Daoy (cell line): ENCODE results near the gene KIF20A. TPM values are rescaled to one million over a fixed set of nuclear protein-coding genes. Genes with fewer than 3 reads are reported as not detected.
"Not testable (repeated sequence)": the region's sequence is repeated elsewhere in the genome, so short reads cannot be mapped to it uniquely, and the experiment has no call there.

Experiments used
- DNase-seq: peaks from one replicate; pipeline ENCODE4 v3.0.0-alpha.2; 2015; ENCODE audit warnings: low read depth
- total RNA-seq: library from RNA; depleted of rRNA; stranded (reverse); fragments of >200 nt; shearing (Covaris generic); gene quantifications from 2 replicates; pipeline ENCODE4 v1.2.3, GENCODE V29; 2014; rRNA removed

Gene KIF20A
- 105 and 106 TPM in 2 replicates for total RNA-seq

- peak; percentile 99 for DNase-seq
Observed at GRCh38 chr5:138178516-138179276, at the start of gene KIF20A, which contains the start of gene BRD8. TSS of gene KIF20A (plus strand) at chr5:138179112. CDS start at chr5:138179681, 569 bp downstream. TSS of gene BRD8 (minus strand) at chr5:138178630. CDS start at chr5:138178614, 16 bp downstream.

- DNase-seq = no peak
Observed at GRCh38 chr5:138129347-138129746, 49.6 kb upstream of the KIF20A start.

GRCh38 chr5:138132543-138132942, 46.4 kb upstream of the KIF20A start:
- DNase-seq = no peak

GRCh38 chr5:138138949-138139780, 39.7 kb upstream of the KIF20A start, which contains the start of gene NME5:
TSS of gene NME5 (minus strand) at chr5:138139428. CDS start at chr5:138138780, 648 bp downstream.
- no peak for DNase-seq

GRCh38 chr5:138139781-138140090, 39.2 kb upstream of the KIF20A start:
- no peak for DNase-seq

GRCh38 chr5:138140268-138140667, 38.6 kb upstream of the KIF20A start:
- DNase-seq = no peak

GRCh38 chr5:138141734-138142133, 37.2 kb upstream of the KIF20A start:
- no peak for DNase-seq

GRCh38 chr5:138143578-138143977, 35.3 kb upstream of the KIF20A start:
- not testable (repeated sequence) for DNase-seq

GRCh38 chr5:138148811-138149210, 30.1 kb upstream of the KIF20A start:
- peak; percentile 89 for DNase-seq

GRCh38 chr5:138149530-138149929, 29.4 kb upstream of the KIF20A start:
- DNase-seq = peak; percentile 36

GRCh38 chr5:138155977-138156376, 22.9 kb upstream of the KIF20A start:
- DNase-seq = not testable (repeated sequence)

- no peak for DNase-seq
Observed at GRCh38 chr5:138157626-138158025, 21.3 kb upstream of the KIF20A start.

- DNase-seq = no peak
Observed at GRCh38 chr5:138159666-138160065, 19.2 kb upstream of the KIF20A start.

GRCh38 chr5:138160706-138161105, 18.2 kb upstream of the KIF20A start:
- no peak for DNase-seq

GRCh38 chr5:138163721-138164120, 15.2 kb upstream of the KIF20A start:
- no peak for DNase-seq

GRCh38 chr5:138169124-138169523, 9.8 kb upstream of the KIF20A start:
- DNase-seq = no peak

GRCh38 chr5:138170299-138170698, 8.6 kb upstream of the KIF20A start:
- no peak for DNase-seq

GRCh38 chr5:138177941-138178515, 884 bp upstream of the KIF20A start:
- peak; percentile 30 for DNase-seq

GRCh38 chr5:138179277-138179857, 455 bp downstream of the KIF20A start:
- DNase-seq = peak; percentile 6

- peak; percentile 54 for DNase-seq
Observed at GRCh38 chr5:138180183-138180782, 1.4 kb downstream of the KIF20A start.

GRCh38 chr5:138180841-138181240, 1.9 kb downstream of the KIF20A start:
- no peak for DNase-seq

GRCh38 chr5:138182808-138183207, 3.9 kb downstream of the KIF20A start:
- no peak for DNase-seq
